H1 (cell line): ENCODE measurements around the gene KLC4. TPM values are rescaled to one million over a fixed set of nuclear protein-coding genes. Genes with fewer than 3 reads are reported as not detected.

ENCODE experiments used
- CTCF ChIA-PET: fragments of 300-600 bp; sonication (Branson Sonifier 250); formaldehyde crosslinking; loops from one replicate; lab custom pipeline; 2021; ENCODE audit not compliant: partially characterized antibody; lab: Charles Lee
- POLR2A ChIA-PET: fragments of 300-600 bp; sonication (Branson Sonifier 250); formaldehyde crosslinking; loops from one replicate; lab custom pipeline; 2021; ENCODE audit warnings: inconsistent platforms; ENCODE audit not compliant: partially characterized antibody; lab: Charles Lee
- DNase-seq, 2 experiments: peaks; one replicate each; pipeline versions ENCODE4 v3.0.0 to v3.0.0-alpha.2; 2010 to 2022; ENCODE audit warnings: low spot score in 2 of 2, low read depth in 1 of 2, mixed read lengths in 1 of 2
- FAIRE-seq: peaks from 2 replicates; lab custom pipeline; 2011; peaks lifted over from hg19 to GRCh38; lab: Jason Lieb, UNC
- H2AFZ ChIP-seq: 2 replicates; pipeline ENCODE4 v1.8.1; 2012; ENCODE audit warnings: low read length, inconsistent platforms
- H2AK5ac ChIP-seq: 2 replicates; pipeline ENCODE4 v1.6.1; 2013; ENCODE audit warnings: low read depth, low read length
- H2BK120ac ChIP-seq: replicated peaks from 2 replicates; pipeline ENCODE3; 2013; ENCODE audit warnings: low read depth, low read length, inconsistent platforms
- H2BK12ac ChIP-seq: 2 replicates; pipeline ENCODE4 v1.6.1; 2013; ENCODE audit warnings: low read depth, low read length
- H2BK15ac ChIP-seq: 2 replicates; pipeline ENCODE4 v1.6.1; 2013; ENCODE audit warnings: low read length
- H2BK20ac ChIP-seq: 2 replicates; pipeline ENCODE4 v1.6.1; 2013; ENCODE audit warnings: low read length
- H2BK5ac ChIP-seq: 2 replicates; pipeline ENCODE4 v1.6.1; 2013; ENCODE audit warnings: low read depth, low read length
- H3K14ac ChIP-seq: 2 replicates; pipeline ENCODE4 v1.6.1; 2013; ENCODE audit warnings: inconsistent platforms; ENCODE audit not compliant: insufficient read length
- H3K18ac ChIP-seq: 2 replicates; pipeline ENCODE4 v1.6.1; 2013; ENCODE audit warnings: low read length; ENCODE audit errors: extremely low read depth
- H3K23ac ChIP-seq: 2 replicates; pipeline ENCODE4 v1.6.1; 2013; ENCODE audit warnings: inconsistent platforms; ENCODE audit not compliant: insufficient read length
- H3K23me2 ChIP-seq: 2 replicates; pipeline ENCODE4 v1.6.1; 2013; ENCODE audit warnings: low read depth, low read length
- H3K27ac ChIP-seq: 2 replicates; pipeline ENCODE4 v1.6.1; 2011; ENCODE audit warnings: low read depth, low read length, inconsistent platforms
- H3K27me3 ChIP-seq, 4 experiments: replicated peaks in 1 of 4; 1 replicate in 1 of 4; 2 replicates in 3 of 4; pipeline versions ENCODE4 v1.6.1 to v1.8.1; 2011 to 2013; ENCODE audit warnings: low read length in 3 of 4, mild to moderate bottlenecking in 3 of 4, inconsistent platforms in 2 of 4, mixed read lengths in 2 of 4, moderate library complexity in 1 of 4; ENCODE audit not compliant: control insufficient read depth in 3 of 4, insufficient read depth in 3 of 4; ENCODE audit errors: extremely low read depth in 1 of 4
- H3K36me3 ChIP-seq, 4 experiments: 2 replicates each; pipeline versions ENCODE4 v1.6.1 to v1.8.1; 2011 to 2013; ENCODE audit warnings: mild to moderate bottlenecking in 4 of 4, low read length in 3 of 4, moderate library complexity in 2 of 4, control low read depth in 1 of 4, inconsistent platforms in 1 of 4; ENCODE audit not compliant: insufficient read depth in 4 of 4, control insufficient read depth in 2 of 4
- H3K4ac ChIP-seq: replicated peaks from 2 replicates; pipeline ENCODE3; 2013; ENCODE audit warnings: low read length, low read depth, mixed read lengths, inconsistent platforms; ENCODE audit not compliant: insufficient read length
- H3K4me1 ChIP-seq, 4 experiments: replicated peaks in 1 of 4; 1 replicate in 1 of 4; 2 replicates in 3 of 4; pipeline versions ENCODE4 v1.6.1 to v1.8.1; 2011 to 2013; ENCODE audit warnings: low read length in 3 of 4, inconsistent platforms in 2 of 4, mixed read lengths in 1 of 4; ENCODE audit not compliant: insufficient read depth in 4 of 4, control insufficient read depth in 3 of 4
- H3K4me2 ChIP-seq, 2 experiments: 2 replicates each; pipeline versions ENCODE4 v1.6.1 to v1.8.1; 2011 to 2013; ENCODE audit warnings: low read depth in 2 of 2, low read length in 2 of 2, control low read depth in 1 of 2, inconsistent platforms in 1 of 2, mild to moderate bottlenecking in 1 of 2; ENCODE audit not compliant: insufficient read depth in 1 of 2
- H3K4me3 ChIP-seq, 4 experiments: fragments of 200-600, 300-600 bp in 1 of 4; sonication (generic), shearing (Covaris generic), sonication (Bioruptor Twin) in 1 of 4; 2 replicates each; pipeline versions ENCODE4 v1.5.1 to v1.8.1; 2011 to 2016; ENCODE audit warnings: low read length in 4 of 4, low read depth in 3 of 4, control low read depth in 2 of 4, inconsistent platforms in 2 of 4, mild to moderate bottlenecking in 2 of 4, mixed read lengths in 1 of 4, moderate library complexity in 1 of 4; ENCODE audit not compliant: insufficient read depth in 2 of 4; ENCODE audit errors: extremely low read depth in 1 of 4
- H3K56ac ChIP-seq: replicated peaks from 2 replicates; pipeline ENCODE3; 2013; ENCODE audit warnings: low read depth, mild to moderate bottlenecking, mixed read lengths, low read length, inconsistent platforms; ENCODE audit not compliant: insufficient read length
- H3K79me1 ChIP-seq: 2 replicates; pipeline ENCODE4 v1.6.1; 2013; ENCODE audit warnings: low read depth, low read length, control low read depth
- H3K79me2 ChIP-seq, 2 experiments: 2 replicates each; pipeline versions ENCODE4 v1.6.1 to v1.8.1; 2012 to 2013; ENCODE audit warnings: low read length in 2 of 2, mild to moderate bottlenecking in 2 of 2, inconsistent platforms in 1 of 2; ENCODE audit not compliant: insufficient read depth in 2 of 2, control insufficient read depth in 1 of 2
- H3K9ac ChIP-seq, 4 experiments: replicated peaks in 1 of 4; 1 replicate in 1 of 4; 2 replicates in 3 of 4; pipeline versions ENCODE4 v1.6.1 to v1.8.1; 2011 to 2013; ENCODE audit warnings: low read depth in 3 of 4, low read length in 3 of 4, control low read depth in 2 of 4, mild to moderate bottlenecking in 2 of 4, moderate library complexity in 2 of 4, inconsistent platforms in 1 of 4; ENCODE audit errors: extremely low read depth in 1 of 4
- H3K9me3 ChIP-seq, 2 experiments: 2 replicates each; pipeline versions ENCODE4 v1.6.1 to v1.8.1; 2012 to 2013; ENCODE audit warnings: mild to moderate bottlenecking in 2 of 2, moderate library complexity in 2 of 2, control low read depth in 1 of 2, inconsistent platforms in 1 of 2, low read depth in 1 of 2, low read length in 1 of 2, mixed read lengths in 1 of 2; ENCODE audit not compliant: insufficient read depth in 2 of 2
- H4K20me1 ChIP-seq, 2 experiments: replicated peaks in 1 of 2; 2 replicates each; pipeline versions ENCODE3 to v1.8.1; 2011 to 2013; ENCODE audit warnings: inconsistent platforms in 2 of 2, low read length in 2 of 2, mild to moderate bottlenecking in 1 of 2; ENCODE audit not compliant: insufficient read depth in 2 of 2, control insufficient read depth in 1 of 2
- H4K5ac ChIP-seq: 2 replicates; pipeline ENCODE4 v1.6.1; 2013; ENCODE audit warnings: low read length, low read depth, mixed read lengths, inconsistent platforms; ENCODE audit not compliant: insufficient read length
- H4K8ac ChIP-seq: 2 replicates; pipeline ENCODE4 v1.8.0; 2013; ENCODE audit warnings: mild to moderate bottlenecking, moderate library complexity, low read length, inconsistent platforms; ENCODE audit not compliant: insufficient read depth; ENCODE audit errors: extremely low read depth
- H4K91ac ChIP-seq: replicated peaks from 2 replicates; pipeline ENCODE3; 2013; ENCODE audit warnings: low read length, mixed read lengths, inconsistent platforms; ENCODE audit not compliant: insufficient read length
- BACH1 ChIP-seq: IDR thresholded peaks from 2 replicates; pipeline ENCODE4 v1.6.1; 2012; ENCODE audit warnings: low read length, improper control_type of control experiment
- BRCA1 ChIP-seq: IDR thresholded peaks from 2 replicates; pipeline ENCODE4 v1.6.1; 2012; ENCODE audit warnings: low read depth, low read length, improper control_type of control experiment
- CBX8 ChIP-seq: fragments of 300-800, 300-1000 bp; sonication (generic); IDR thresholded peaks from 2 replicates; pipeline ENCODE4 v1.7.1; 2016; ENCODE audit warnings: low read depth, low read length, borderline replicate concordance
- CHD2 ChIP-seq: IDR thresholded peaks from 2 replicates; pipeline ENCODE4 v1.6.1; 2012; ENCODE audit warnings: low read length, improper control_type of control experiment
- JUND ChIP-seq: IDR thresholded peaks from 2 replicates; pipeline ENCODE4 v1.6.1; 2011; ENCODE audit warnings: mild to moderate bottlenecking, improper control_type of control experiment, low read length
- RBBP5 ChIP-seq: IDR thresholded peaks from 2 replicates; pipeline ENCODE4 v1.7.1; 2012; ENCODE audit warnings: low read depth, mild to moderate bottlenecking, inconsistent platforms, low read length, moderate library complexity, borderline replicate concordance
- SP4 ChIP-seq: IDR thresholded peaks from 2 replicates; pipeline ENCODE4 v1.6.1; 2012; ENCODE audit warnings: low read length, inconsistent platforms
- YY1 ChIP-seq: IDR thresholded peaks from 2 replicates; pipeline ENCODE4 v1.6.1; 2011; ENCODE audit warnings: low read depth, mild to moderate bottlenecking, low read length
- WGBS, 2 experiments: shearing (Covaris generic) in 1 of 2; methylation state at CpG; one replicate each; pipeline versions ENCODE4 v1.1.6 to v1.1.7; 2013 to 2015; ENCODE audit warnings: low lambda C conversion rate in 2 of 2, mixed read lengths in 2 of 2, inconsistent platforms in 1 of 2, low coverage in 1 of 2, missing lambda C conversion rate in 1 of 2; ENCODE audit not compliant: insufficient replicate concordance in 2 of 2, insufficient coverage in 1 of 2, insufficient read length in 1 of 2; ENCODE audit errors: extremely low coverage in 1 of 2, missing lambda C conversion rate in 1 of 2; 5-methylcytosine and 5-hydroxymethylcytosine counted together
- polyA plus RNA-seq, 7 experiments: library from polyadenylated mRNA; depleted of rRNA in 3 of 7; stranded (reverse) in 5 of 7; unstranded in 2 of 7; fragments of >200 nt in 5 of 7; fragments of 200-250 nt in 2 of 7; gene quantifications; 1 replicate in 5 of 7; 2 replicates in 1 of 7; 4 replicates in 1 of 7; pipeline versions ENCODE4 v1.2.1 to v1.2.3, GENCODE V29; 2011 to 2013; ENCODE audit warnings: missing spikeins in 2 of 7, mixed read lengths in 2 of 7
- total RNA-seq: library from RNA; stranded (reverse); fragmentation: NEBNext Ultra II Directional; extraction: Animal tissue kit (Norgen Biotek cat#: 25700); gene quantifications from 2 replicates; pipeline ENCODE4 v1.2.1, GENCODE V29; 2021
- TF ChIP-seq, protein P1 (sequence below): IDR thresholded peaks from 2 replicates; pipeline ENCODE4 v1.6.1; 2012; ENCODE audit warnings: inconsistent platforms

Gene KLC4
- total and polyA plus RNA-seq, 2 of the 8 experiments (the other 6 are each of a cell fraction or from before 2014, with no cell fraction given) = 15.7 to 28.5 TPM

DNA sequence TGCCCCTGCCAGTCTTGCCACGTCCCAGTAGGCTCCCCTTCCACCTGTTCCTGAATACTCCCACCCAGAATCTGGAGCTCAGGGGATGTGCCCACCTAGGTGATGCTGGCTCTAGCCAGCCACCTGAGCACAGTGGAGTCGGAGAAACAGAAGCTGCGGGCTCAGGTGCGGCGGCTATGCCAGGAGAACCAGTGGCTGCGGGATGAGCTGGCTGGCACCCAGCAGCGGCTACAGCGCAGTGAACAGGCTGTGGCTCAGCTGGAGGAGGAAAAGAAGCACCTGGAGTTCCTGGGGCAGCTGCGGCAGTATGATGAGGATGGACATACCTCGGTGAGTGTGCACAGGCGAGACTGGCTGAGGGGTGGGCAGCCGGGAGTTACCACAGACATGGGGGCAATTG is 3.4 kb downstream of the KLC4 start:
- H3K4me3 ChIP-seq = no peak overlapping the region
- H3K27ac ChIP-seq = no peak overlapping the region
- no peak overlapping the region for H3K9ac ChIP-seq
- peaks cover 10% of the 10 kb centered on the region for H3K79me1 ChIP-seq
- H3K56ac ChIP-seq = no peak overlapping the region
- no peak overlapping the region for H2AK5ac ChIP-seq
- no peak overlapping the region for H3K4ac ChIP-seq
- H4K20me1 ChIP-seq = no peaks in the 10 kb centered on the region
- H2BK20ac ChIP-seq = no peak overlapping the region
- no peak overlapping the region for H3K23ac ChIP-seq
- POLR2A ChIA-PET = interaction anchor here (0.6 to 3.2 kb wide), 3 partner anchors 11 to 889 kb away, joined by 3 to 17 read pairs (median 3); partner anchors contain the start of gene PTK7
- TF ChIP-seq JUND (no peak), BACH1 (no peak), CBX8 (no peak), RBBP5 (no peak), CHD2 (no peak), BRCA1 (no peak), SP4 (no peak), YY1 (no peak)
- TF ChIP-seq, protein P1, sequence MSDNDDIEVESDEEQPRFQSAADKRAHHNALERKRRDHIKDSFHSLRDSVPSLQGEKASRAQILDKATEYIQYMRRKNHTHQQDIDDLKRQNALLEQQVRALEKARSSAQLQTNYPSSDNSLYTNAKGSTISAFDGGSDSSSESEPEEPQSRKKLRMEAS = no peak
- H3K4me2 ChIP-seq = no peak overlapping the region
- peaks cover 0 to 2% (median under 1%) of the 10 kb centered on the region in 4 experiments; a peak in 4 of 8 replicates for H3K36me3 ChIP-seq
- no peak overlapping the region for H2BK12ac ChIP-seq
- H2BK120ac ChIP-seq = no peak overlapping the region
- no peaks in the 10 kb centered on the region for H3K27me3 ChIP-seq
- H2BK15ac ChIP-seq = no peak overlapping the region
- H3K14ac ChIP-seq = no peak overlapping the region
- no peak for FAIRE-seq
- DNase-seq = no peak
- 93% methylated on average over 12 of the region's 12 CpGs; no CpG with 5 or more reads in 1 of the 2 experiments for WGBS, 2 experiments
- H2AFZ ChIP-seq = no peak overlapping the region
- H3K9me3 ChIP-seq = no peaks in the 10 kb centered on the region
- peaks cover 6 to 13% of the 10 kb centered on the region in 2 experiments; a peak in 3 of 4 replicates for H3K79me2 ChIP-seq
- H4K5ac ChIP-seq = no peak overlapping the region
- H2BK5ac ChIP-seq = no peak overlapping the region
- peaks cover 4 to 10% (median 5%) of the 10 kb centered on the region in 4 experiments; a peak in 5 of 7 replicates for H3K4me1 ChIP-seq
- peaks cover 10% of the 10 kb centered on the region; the same call in 1 of the 2 replicates for H3K23me2 ChIP-seq
- CTCF ChIA-PET = interaction anchor here (0.7 to 5.9 kb wide), 4 partner anchors 9 to 80 kb away, joined by 3 to 30 read pairs (median 4); no protein-coding TSS in a partner anchor
- no peak overlapping the region for H4K91ac ChIP-seq
- H3K18ac ChIP-seq = no peak overlapping the region
- H4K8ac ChIP-seq = no peak overlapping the region
